WI38 (cell line): ENCODE measurements around the gene TARM1.

Experiments used
- H3K4me3 ChIP-seq: 2 replicates; pipeline ENCODE4 v1.5.1; 2011; ENCODE audit warnings: low read depth, mild to moderate bottlenecking, control low read depth, low read length
- TF ChIP-seq, protein P1 (sequence below): IDR thresholded peaks from 2 replicates; pipeline ENCODE4 v1.5.1; 2012; ENCODE audit warnings: low read depth, mild to moderate bottlenecking, control low read depth, low read length

Gene TARM1

DNA sequence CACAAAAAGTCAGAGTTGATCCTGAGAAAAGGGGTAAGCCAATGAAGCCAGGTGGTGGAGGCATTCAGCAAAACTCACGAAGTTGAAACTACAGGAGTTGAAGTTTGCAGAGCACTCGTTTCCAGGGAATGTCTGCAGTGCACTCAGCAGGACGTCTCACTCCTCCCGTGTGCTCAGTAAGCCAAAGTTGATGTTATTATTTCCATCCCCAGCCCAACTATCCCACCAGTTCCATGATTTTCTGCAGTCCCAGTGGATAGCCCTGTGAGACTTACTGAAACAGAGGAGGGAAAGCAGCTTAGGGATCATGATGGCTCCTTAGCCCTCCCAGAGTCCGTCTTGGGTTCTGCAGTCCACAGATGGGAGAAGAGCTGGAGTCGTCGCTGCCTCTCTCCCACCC, at the start of gene TARM1:
TARM1 (minus strand) TSS at position 334 of the 400 bp plus-strand sequence; CDS start at position 309, 25 bp downstream.
- TF ChIP-seq, protein P1, sequence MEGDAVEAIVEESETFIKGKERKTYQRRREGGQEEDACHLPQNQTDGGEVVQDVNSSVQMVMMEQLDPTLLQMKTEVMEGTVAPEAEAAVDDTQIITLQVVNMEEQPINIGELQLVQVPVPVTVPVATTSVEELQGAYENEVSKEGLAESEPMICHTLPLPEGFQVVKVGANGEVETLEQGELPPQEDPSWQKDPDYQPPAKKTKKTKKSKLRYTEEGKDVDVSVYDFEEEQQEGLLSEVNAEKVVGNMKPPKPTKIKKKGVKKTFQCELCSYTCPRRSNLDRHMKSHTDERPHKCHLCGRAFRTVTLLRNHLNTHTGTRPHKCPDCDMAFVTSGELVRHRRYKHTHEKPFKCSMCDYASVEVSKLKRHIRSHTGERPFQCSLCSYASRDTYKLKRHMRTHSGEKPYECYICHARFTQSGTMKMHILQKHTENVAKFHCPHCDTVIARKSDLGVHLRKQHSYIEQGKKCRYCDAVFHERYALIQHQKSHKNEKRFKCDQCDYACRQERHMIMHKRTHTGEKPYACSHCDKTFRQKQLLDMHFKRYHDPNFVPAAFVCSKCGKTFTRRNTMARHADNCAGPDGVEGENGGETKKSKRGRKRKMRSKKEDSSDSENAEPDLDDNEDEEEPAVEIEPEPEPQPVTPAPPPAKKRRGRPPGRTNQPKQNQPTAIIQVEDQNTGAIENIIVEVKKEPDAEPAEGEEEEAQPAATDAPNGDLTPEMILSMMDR = no peak
- H3K4me3 ChIP-seq = no peak within 1 kb of the TSS

DNA sequence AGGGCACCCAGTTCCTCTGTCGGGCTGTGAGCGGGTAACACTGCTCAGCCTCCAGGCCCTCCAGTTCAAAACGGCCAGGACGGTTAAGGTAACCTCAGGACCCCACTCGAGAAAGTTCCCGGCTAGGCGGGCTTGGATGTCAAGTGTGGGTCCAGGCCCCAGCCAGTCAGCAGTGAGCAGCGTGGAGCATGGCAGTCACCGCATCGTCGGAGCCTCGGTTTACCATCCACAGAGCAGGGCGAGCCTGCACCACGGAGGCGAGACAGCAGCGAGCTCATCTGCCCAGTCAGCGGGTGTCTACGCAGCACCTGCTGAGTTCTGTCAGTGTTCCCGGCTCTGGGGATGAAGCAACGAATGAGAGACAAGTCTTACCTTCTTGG, 48.4 kb upstream of the TARM1 start:
- no peak overlapping the region for H3K4me3 ChIP-seq
- TF ChIP-seq, protein P1 = no peak

DNA sequence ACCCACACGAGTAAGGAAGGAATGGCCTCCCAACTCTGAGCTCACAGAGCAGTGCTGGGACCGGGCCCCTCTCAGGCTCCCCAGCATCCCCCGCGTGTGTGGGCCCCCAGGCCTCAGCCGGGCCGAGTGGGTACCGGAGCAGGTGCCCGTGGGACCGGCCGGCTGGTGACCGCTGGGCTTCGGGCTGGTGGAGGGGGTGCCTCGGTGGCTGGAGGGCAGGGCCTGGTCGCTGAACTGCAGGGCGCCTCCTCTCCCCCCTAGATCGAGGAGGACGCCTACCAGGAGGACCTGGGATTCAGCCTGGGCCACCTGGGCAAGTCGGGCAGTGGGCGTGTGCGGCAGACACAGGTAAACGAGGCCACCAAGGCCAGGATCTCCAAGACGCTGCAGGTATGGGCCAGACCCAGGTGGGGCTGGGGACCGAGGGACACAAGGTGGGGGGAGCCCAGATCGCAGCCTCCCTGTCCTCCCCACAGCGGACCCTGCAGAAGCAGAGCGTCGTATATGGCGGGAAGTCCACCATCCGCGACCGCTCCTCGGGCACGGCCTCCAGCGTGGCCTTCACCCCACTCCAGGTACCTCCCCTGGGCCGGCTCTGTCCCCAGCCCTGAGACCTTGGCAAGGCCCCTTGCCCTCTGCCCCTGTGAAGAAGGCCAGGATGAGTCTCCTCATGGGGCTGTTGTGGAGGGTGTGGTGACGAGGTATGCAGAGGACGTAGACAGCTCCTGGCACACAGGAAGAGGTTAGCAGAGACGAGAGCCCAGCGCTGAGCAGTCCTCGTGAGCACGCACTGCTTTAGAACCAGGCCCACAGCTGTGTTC, 47.8 kb upstream of the TARM1 start:
- no peak overlapping the region for H3K4me3 ChIP-seq
- TF ChIP-seq, protein P1 = no peak

DNA sequence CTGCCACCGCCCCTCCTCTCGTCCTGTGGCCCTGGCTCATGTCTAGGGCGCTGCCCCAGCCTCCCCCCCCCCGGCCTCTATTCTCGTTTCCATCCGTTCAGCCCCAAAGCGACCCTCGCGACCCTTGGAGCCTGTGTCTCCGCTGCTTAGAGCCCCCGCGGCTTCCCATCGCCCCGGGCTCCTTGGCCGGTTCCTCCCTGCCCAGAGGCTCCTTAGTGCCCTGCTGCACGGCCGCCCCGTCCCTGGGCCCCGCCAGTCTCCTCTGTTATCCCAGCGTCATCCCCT, 47.2 kb upstream of the TARM1 start:
- TF ChIP-seq, protein P1 = no peak
- no peak overlapping the region for H3K4me3 ChIP-seq

DNA sequence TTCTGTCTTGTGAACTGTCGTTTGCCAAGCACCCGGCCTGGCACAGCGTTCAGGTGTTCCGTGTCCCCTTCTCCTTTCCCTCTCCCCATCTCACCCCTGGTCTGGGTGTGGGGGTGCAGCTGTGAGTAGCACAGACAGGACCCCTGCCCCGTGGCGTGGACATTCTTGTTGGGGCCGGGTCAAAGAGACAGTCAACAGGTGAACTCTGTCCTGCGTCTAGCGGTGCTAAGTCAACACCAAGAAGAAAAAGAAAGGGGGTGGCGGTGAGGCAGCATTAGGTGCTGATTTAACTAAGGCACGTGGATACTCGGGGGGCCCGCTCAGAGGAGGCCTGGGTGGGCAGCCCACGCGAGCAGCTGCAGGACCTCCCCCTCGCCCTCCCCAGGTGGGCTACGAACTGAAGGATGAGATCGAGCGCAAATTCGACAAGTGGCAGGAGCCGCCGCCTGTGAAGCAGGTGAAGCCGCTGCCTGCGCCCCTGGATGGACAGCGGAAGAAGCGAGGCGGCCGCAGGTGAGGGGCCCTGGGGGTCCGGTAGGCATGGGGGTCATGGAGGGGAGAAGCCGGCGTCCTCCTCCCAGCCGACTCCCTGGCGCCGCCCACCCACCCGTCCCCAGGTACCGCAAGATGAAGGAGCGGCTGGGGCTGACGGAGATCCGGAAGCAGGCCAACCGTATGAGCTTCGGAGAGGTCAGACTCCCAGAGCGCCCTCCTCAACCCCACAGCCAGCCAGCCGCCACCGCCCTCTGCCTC, 46.7 kb upstream of the TARM1 start:
- TF ChIP-seq, protein P1 = no peak

DNA sequence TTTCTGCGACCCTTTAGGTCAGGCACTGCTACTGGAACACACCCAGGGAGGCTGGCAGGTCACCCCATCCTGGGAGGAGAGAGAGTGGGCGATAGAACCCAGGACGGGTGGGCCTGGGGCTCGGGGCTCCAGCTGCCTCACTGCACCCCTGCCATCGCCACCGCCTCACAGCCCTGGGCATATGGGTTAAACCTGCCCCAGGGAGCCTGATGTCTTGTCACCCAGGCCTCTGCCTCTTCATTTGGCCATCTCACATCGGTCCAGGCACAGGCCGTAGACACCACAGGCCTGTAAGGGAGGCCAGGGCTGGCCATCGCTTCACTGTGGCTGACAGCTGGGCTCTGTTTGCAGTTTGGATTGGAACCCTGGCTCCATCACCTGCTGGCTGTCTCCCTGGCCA, 44.5 kb upstream of the TARM1 start:
- H3K4me3 ChIP-seq = no peak overlapping the region
- TF ChIP-seq, protein P1 = no peak

More for the DNA sequence above, 46.7 kb upstream of the TARM1 start:
- no peak overlapping the region for H3K4me3 ChIP-seq

DNA sequence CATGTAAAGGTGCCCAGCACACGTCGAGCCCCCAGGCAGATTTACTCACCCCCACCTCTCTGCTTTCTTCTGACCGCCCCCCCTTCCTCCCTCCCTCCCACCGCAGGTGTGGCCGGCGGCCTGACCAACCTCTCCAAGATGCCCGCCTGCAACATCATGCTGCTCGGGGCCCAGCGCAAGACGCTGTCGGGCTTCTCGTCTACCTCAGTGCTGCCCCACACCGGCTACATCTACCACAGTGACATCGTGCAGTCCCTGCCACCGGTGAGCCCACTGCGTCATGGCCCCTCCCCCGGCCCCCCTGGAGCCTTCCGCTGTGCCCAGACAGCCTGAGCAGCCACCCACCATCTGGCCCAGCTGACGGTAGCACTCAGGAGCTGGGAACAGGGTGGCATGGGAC, 43.2 kb upstream of the TARM1 start:
- TF ChIP-seq, protein P1 = no peak
- no peak overlapping the region for H3K4me3 ChIP-seq
